ENCODE results near the gene TPCN1. TPM values are rescaled to one million over a fixed set of nuclear protein-coding genes. Genes with fewer than 3 reads are reported as not detected.

Gene TPCN1
- total RNA-seq, 4 donors from 2014 or later: 29.4 to 52.0 (median 33.5) TPM

DNA sequence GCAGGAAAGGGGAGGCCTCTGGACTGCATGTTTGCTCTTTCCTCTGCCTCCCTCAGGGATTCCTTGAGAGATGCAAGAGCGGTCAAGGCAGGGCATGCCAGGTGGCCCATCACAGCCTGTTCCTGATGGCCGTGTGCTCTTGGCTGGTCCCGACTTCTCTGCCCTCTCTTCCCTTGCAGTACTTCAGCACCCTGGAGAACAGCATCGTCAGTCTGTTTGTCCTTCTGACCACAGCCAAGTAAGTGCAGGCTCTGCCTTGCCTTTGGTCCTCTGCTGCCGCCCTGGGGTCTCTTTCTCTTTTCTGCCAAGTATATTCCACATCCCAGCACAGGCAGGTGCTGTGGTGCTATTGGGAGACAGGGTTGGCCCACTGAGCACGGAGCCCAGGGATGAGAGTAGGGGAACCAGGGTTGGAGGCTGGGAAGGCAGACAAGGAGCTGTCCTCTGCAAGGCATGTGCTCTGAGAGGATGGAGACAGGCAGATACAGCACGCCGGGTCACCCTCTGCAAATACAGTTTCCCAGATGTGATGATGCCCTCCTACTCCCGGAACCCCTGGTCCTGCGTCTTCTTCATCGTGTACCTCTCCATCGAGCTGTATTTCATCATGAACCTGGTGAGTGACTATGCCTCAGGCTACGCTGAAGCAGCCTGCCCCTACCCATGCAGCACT is 51.9 kb downstream of the TPCN1 start:
- ATAC-seq (ENCODE audit: low FRiP score): no peak
- TF ChIP-seq, protein P1, sequence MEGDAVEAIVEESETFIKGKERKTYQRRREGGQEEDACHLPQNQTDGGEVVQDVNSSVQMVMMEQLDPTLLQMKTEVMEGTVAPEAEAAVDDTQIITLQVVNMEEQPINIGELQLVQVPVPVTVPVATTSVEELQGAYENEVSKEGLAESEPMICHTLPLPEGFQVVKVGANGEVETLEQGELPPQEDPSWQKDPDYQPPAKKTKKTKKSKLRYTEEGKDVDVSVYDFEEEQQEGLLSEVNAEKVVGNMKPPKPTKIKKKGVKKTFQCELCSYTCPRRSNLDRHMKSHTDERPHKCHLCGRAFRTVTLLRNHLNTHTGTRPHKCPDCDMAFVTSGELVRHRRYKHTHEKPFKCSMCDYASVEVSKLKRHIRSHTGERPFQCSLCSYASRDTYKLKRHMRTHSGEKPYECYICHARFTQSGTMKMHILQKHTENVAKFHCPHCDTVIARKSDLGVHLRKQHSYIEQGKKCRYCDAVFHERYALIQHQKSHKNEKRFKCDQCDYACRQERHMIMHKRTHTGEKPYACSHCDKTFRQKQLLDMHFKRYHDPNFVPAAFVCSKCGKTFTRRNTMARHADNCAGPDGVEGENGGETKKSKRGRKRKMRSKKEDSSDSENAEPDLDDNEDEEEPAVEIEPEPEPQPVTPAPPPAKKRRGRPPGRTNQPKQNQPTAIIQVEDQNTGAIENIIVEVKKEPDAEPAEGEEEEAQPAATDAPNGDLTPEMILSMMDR (IDR thresholded peaks at IDR 0.05): no peak
- DNase-seq (ENCODE audit: low spot score): no peak

DNA sequence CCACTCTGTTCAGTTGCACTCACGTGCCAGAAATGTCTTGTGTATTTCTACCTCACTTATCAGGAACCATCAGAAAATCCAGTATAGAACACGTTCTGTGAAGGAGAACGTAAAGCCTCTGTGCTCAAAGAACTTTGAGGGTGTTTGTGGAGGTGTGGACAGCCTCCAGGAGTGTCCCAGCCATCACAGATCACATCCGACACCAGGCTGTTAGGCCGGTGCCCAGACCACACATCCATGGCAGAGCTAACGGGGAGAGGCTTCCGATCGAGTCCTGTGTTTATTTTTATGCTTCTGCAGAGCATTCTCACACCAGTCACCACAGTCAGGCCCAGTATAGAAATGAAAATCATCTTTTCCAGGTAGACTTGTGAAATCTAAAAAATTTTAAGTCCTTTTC is 53.6 kb downstream of the TPCN1 start:
- ATAC-seq (ENCODE audit: low FRiP score) (no peak), DNase-seq (ENCODE audit: low spot score) (no peak)
- TF ChIP-seq, protein P1 (IDR thresholded peaks at IDR 0.05): no peak

DNA sequence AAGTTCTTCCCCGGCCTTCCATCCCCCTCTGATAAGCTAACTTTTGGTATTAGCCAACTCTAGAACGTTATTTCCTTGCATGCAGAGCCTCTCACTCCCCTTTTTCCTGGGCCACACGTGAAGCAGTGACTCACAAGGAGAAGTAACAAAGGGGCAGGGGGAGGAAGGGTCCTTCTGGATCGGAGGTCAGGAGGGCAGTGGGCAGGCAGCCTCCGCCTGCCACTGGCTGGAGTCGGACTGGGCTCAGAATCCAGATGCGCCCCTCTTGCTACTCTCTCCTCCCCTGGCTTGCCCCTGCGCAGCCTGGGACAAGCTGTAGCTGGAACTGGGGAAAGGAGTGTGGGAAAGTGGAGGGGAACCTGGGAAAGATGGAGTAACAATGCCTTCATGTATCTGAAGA is 55.0 kb downstream of the TPCN1 start:
- DNase-seq (ENCODE audit: low spot score) (no peak), ATAC-seq (ENCODE audit: low FRiP score) (peak; percentile 49)
- TF ChIP-seq, protein P1 (IDR thresholded peaks at IDR 0.05): no peak

DNA sequence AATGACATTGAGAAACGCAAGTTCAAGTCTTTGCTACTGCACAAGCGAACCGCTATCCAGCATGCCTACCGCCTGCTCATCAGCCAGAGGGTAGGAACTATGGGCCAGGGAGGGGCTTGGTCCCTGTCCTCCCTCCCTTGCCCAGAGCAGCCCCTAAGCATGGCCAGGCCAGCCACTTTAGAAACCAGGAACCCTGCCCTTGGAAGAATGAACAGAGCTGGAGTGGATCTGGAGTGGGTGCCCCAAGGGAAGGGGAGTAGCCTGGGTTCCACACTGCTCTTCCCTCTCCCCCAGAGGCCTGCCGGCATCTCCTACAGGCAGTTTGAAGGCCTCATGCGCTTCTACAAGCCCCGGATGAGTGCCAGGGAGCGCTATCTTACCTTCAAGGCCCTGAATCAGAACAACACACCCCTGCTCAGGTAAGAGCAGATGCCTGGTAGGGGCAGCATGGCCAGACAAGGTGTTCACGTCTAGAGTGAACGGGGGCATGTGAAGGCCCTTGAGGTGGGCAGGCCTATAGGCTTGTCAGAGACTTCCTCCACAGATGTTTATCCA is 55.8 kb downstream of the TPCN1 start:
- TF ChIP-seq, protein P1 (IDR thresholded peaks at IDR 0.05): no peak
- ATAC-seq (ENCODE audit: low FRiP score) (no peak), DNase-seq (ENCODE audit: low spot score) (no peak)

DNA sequence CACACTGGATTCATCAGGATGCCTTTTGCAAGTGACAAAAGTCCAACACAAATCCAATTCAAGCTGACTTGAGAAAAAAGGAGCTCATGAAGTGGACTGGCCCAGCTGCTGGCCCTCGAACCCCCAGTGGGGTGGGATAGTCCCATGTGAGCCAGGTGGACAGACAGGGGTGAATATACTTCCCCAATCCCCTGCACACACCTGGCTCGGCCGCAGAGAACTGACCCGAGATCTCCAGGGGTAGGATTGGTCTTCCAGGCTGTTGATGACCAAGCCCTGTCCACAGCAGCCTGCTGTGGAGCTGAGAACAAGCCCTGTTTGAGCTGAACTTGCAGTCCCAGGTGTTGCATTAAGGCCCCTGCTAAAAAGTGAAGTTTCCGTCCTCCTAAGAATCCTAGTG is 56.2 kb downstream of the TPCN1 start:
- ATAC-seq (ENCODE audit: low FRiP score): no peak

DNA sequence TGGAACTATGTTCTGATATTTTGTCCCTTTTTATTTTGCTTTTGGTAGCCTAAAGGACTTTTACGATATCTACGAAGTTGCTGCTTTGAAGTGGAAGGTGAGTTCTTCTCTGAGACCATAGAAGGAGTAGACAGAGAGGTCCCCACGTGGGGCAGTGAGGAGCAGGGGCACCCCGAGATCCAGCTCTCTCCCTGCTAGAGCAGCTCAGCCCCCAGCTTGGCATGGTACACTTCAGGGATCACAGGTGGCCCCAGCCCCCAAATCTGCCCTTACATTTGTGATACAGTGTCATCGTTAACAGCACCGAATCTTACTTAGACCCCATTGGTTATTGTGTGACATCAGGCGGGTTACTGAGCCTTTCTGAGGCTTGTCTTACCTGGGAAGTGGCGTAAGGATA is 56.9 kb downstream of the TPCN1 start:
- no peak for ATAC-seq (ENCODE audit: low FRiP score)
- TF ChIP-seq, protein P1 (IDR thresholded peaks at IDR 0.05): no peak
- no peak for DNase-seq (ENCODE audit: low spot score)

More for the DNA sequence above, 56.2 kb downstream of the TPCN1 start:
- no peak for DNase-seq (ENCODE audit: low spot score)
- TF ChIP-seq, protein P1 (IDR thresholded peaks at IDR 0.05): no peak

DNA sequence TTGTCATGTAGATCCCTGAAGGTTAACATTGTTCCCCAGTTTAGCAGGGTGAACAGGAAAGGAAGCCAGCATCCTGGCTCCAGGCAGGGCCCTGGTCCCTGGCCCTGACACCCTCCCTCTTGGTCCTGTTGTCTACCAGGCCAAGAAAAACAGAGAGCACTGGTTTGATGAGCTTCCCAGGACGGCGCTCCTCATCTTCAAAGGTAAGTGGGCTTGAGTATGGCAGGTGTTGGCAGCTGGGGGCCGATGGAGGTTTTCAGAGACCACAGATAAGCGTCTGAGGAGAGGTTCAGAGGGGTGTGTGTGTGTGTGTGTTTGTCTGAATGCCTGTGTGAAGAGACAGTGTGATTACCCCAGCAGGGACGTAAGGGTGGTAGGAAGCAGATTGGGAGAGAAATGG is 57.4 kb downstream of the TPCN1 start:
- DNase-seq (ENCODE audit: low spot score): no peak
- TF ChIP-seq, protein P1 (IDR thresholded peaks at IDR 0.05): no peak
- ATAC-seq (ENCODE audit: low FRiP score): no peak

All from omental fat pad (tissue), 4 donors.